SU-DHL-6 (cell line): ENCODE data around the gene LDB1.

Experiments
- CTCF ChIP-seq: fragments of 200-600 bp; sonication (generic); IDR thresholded peaks from one replicate; pipeline ENCODE4 v1.5.1; 2017; ENCODE audit warnings: antibody characterized with exemption, mild to moderate bottlenecking, low read length, moderate library complexity; ENCODE audit not compliant: insufficient read depth, poor library complexity, severe bottlenecking
- EZH2phosphoT487 ChIP-seq: fragments of 200-600 bp; sonication (generic), shearing (Covaris generic); conservative IDR thresholded peaks from 2 replicates; pipeline ENCODE4 v1.6.1; 2018; ENCODE audit warnings: mild to moderate bottlenecking, antibody characterized with exemption, low read length, moderate library complexity, mixed read lengths

- TF ChIP-seq CTCF (no peak), EZH2phosphoT487 (no peak)
Measured at GRCh38 chr10:102133373-102134195, 13.4 kb upstream of the LDB1 start.
